ENCODE data around the gene POLR2J3. TPM values are rescaled to one million over a fixed set of nuclear protein-coding genes. Genes with fewer than 3 reads are reported as not detected.

The POLR2J3 gene
- total RNA-seq = 16.6 and 19.3 TPM in 2 replicates

DNA sequence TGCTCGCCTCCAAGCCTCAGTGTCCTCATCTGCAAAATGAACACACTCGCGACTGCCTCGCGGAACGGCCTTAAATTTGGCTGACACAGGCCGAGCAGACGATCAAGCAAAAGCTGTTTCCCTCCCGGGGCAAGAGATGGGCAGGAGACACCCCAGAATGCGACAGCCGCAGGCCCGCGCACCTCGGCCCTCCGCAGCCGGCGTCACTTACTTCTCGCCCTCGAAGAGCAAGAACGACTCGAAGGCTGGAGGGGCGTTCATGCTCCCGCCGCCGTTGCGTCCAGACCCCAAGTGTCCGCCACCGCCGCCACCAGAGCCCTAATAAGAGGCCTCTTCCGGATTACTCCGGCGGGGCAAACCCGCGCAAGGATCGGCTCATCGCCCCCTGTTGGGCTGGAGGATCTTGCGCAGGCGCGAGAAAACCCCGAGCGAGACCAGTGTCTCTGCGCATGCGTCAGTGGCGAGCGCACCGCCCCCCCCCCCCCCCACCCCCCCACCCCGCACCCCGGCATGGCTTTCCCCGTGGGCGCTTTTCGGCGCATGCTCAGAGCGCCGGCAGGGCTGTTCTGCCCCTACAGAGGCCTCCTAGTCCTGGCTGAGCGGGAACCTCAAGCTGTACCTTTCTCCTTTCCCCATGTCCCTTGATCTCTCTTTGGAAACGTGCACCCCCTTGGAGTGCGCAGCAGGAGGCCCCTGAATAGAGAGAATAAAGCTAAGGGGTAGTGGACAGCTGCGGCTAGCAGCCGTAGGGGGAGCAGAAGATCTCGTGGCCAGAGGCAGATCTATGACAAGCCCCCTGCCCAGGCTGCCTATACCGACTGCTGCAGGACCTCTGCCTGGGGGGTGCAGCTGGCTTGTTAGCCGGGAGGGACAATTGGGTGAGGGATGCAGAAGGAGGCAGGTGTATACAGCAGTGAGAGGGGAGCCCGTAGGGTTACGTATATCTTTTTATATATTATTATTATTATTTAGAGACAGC, at the start of gene POLR2J3:
TSS of gene POLR2J3 (minus strand) at position 323 of the 979 bp plus-strand sequence. CDS start at position 261, 62 bp downstream.

DNA sequence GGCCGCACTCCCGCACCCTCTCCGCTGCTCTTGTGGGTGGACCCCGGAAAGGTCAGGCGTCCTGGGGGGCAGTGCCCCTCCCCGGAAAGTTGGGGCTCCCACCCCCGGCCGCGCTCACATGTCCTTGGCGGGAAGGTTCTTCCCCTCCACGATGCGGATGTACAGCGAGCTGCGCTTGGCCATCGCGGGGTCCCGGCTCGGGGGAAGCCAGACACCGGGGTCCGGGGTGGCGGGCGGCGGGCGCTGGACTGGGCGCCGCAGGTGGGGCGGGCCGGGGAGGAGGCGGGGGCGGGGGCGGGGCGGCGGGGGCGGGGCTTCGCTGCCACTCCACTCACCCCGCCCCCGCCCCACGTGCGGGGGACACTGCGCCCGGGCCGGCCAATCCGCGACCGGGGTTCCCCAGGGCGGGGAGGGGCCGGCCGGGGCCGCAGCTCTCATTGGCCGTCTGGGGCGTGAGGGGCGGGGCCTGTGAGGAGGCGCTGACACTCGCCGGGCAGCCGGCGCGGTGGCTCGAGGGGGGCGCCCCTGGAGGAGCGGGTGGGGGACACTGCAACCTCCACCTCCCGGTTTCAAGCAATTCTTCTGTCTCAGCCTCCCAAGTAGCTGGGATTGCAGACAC, 44.2 kb upstream of the POLR2J3 start, which contains the start of gene RASA4:
TSS of gene RASA4 (minus strand) at position 250 of the 619 bp plus-strand sequence. CDS start at position 183, 67 bp downstream.

DNA sequence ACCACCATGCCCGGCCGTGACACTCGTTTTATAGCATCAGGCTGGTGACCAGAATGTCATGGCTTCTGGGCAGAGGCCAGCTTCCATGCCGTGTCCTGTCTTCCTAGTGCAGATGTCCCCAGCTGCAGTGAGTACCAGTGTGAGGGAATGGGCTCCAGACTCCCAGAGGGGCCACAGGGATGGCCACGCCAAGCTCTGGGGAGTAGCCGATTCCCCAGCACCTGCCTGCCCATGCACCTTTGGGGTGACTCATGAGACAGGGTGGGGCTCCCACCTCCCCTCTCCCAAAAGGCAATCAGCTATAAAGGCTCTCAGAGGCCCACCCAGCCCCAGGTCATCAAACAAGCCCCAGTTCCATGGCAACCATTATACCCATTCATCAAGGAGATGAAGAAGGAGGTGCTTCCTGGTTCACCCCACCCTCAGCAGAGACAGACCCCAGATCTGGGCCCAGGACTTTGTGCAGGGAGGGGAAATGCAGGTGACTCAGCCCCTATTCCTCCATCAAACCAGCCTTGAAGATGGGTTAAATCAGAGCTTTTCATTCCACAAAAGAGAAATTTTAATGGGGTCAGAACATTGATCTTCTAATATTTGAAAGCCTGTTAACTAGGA, 21.5 kb downstream of the POLR2J3 start, which contains the start of gene SPDYE2:
TSS of gene SPDYE2 (plus strand) at position 419 of the 615 bp plus-strand sequence. CDS start 2,030 bp downstream, outside the sequence.

DNA sequence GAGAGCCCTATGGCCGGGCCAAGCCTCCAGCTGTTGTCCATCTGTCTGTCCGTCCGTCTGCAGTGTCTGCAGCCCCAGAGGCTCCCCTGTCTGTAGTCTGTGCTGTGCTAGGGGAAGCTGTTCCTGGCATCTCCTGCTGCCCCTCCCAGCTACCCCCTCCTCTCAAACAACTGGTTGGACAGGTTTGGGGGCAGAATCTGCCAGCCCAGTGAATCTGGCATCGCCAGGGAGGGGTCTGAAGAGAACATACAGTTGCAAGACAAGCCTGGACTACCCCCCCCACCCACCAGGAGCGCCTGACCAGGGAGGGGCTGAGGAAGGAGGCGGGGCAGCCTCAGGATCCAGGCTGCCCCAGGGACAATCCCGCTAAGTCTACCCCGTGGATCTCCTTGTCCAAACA, 28.8 kb downstream of the POLR2J3 start, which contains the start of gene UPK3BL2:
TSS of gene UPK3BL2 (minus strand) at position 101 of the 400 bp plus-strand sequence. CDS start at position 41, 60 bp downstream.

DNA sequence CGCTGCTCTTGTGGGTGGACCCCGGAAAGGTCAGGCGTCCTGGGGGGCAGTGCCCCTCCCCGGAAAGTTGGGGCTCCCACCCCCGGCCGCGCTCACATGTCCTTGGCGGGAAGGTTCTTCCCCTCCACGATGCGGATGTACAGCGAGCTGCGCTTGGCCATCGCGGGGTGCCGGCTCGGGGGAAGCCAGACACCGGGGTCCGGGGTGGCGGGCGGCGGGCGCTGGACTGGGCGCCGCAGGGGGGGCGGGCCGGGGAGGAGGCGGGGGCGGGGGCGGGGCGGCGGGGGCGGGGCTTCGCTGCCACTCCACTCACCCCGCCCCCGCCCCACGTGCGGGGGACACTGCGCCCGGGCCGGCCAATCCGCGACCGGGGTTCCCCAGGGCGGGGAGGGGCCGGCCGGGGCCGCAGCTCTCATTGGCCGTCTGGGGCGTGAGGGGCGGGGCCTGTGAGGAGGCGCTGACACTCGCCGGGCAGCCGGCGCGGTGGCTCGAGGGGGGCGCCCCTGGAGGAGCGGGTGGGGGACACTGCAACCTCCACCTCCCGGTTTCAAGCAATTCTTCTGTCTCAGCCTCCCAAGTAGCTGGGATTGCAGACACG, 54.7 kb downstream of the POLR2J3 start, which contains the start of gene RASA4B:
TSS of gene RASA4B (minus strand) at position 228 of the 598 bp plus-strand sequence. CDS start at position 161, 67 bp downstream.

Other genes starting within 250 kb of the POLR2J3 start
- gene SPDYE6, start 216.1 kb downstream of the POLR2J3 start, total RNA-seq = not detected in 2 replicates
- 10.4 and 18.5 TPM in 2 replicates for gene PRKRIP1, start 176.2 kb downstream of the POLR2J3 start, total RNA-seq
- 63.3 and 125 TPM in 2 replicates for gene ORAI2, start 139.0 kb downstream of the POLR2J3 start, total RNA-seq
- gene ALKBH4, start 107.7 kb downstream of the POLR2J3 start, total RNA-seq = 12.0 and 13.0 TPM in 2 replicates
- 31.3 and 33.8 TPM in 2 replicates for gene LRWD1, start 107.6 kb downstream of the POLR2J3 start, total RNA-seq
- 21.9 and 41.9 TPM in 2 replicates for gene POLR2J, start 93.7 kb downstream of the POLR2J3 start, total RNA-seq
- gene RASA4B, start 54.8 kb downstream of the POLR2J3 start, total RNA-seq = 0.65 and 3.2 TPM in 2 replicates
- 0.65 and 1.1 TPM in 2 replicates for gene UPK3BL2, start 28.9 kb downstream of the POLR2J3 start, total RNA-seq
- gene SPDYE2, start 21.4 kb downstream of the POLR2J3 start, total RNA-seq = not detected in 2 replicates
- gene RASA4, start 44.2 kb upstream of the POLR2J3 start, total RNA-seq = 4.9 and 9.9 TPM in 2 replicates
- gene UPK3BL1, start 70.2 kb upstream of the POLR2J3 start, total RNA-seq = 1.9 and 3.0 TPM in 2 replicates
- gene SPDYE2B, start 77.7 kb upstream of the POLR2J3 start, total RNA-seq = not detected in 2 replicates
- 1.9 and 2.9 TPM in 2 replicates for gene POLR2J2, start 99.1 kb upstream of the POLR2J3 start, total RNA-seq
- gene FAM185A, start 176.4 kb upstream of the POLR2J3 start, total RNA-seq = 6.5 and 12.5 TPM in 2 replicates